ENCODE measurements around the gene ARHGEF4.
A peak's percentile ranks its signal among the peaks of the same experiment; 100 is the strongest.
"Not testable (repeated sequence)": the region's sequence is repeated elsewhere in the genome, so short reads cannot be mapped to it uniquely, and the experiment has no call there.

The ARHGEF4 gene

GRCh38 chr2:130986890-130987493 is 150.3 kb downstream of the ARHGEF4 start:
- DNase-seq, result no peak

- DNase-seq, result peak; percentile 52
Observed at GRCh38 chr2:130987519-130988425, 151.1 kb downstream of the ARHGEF4 start.

GRCh38 chr2:130991446-130991845 is 154.7 kb downstream of the ARHGEF4 start:
- not testable (repeated sequence) for DNase-seq

- DNase-seq, result not testable (repeated sequence)
Observed at GRCh38 chr2:130992003-130992402, 155.3 kb downstream of the ARHGEF4 start.

DNA sequence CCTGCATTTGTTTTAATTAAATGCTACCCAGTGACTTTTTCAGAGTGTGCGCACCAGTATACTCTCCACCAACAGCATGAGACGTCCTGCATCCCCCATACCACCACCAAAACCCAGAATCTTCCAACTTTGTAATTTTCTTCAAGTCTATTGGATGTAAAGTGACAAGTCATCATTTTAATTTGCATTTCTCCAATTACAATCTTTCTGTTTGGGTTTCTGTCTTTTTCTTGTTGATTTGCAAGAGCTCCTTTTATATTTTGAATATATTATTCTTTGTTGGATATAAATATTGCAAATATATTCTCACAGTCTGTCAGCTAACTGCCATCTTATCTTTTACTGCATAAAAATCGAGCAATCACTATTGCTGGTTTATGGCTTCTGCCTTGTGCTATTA is 160.0 kb downstream of the ARHGEF4 start:
- no peak for DNase-seq

GRCh38 chr2:130997198-130997597 is 160.5 kb downstream of the ARHGEF4 start:
- no peak for DNase-seq

- DNase-seq, result no peak
Observed at GRCh38 chr2:130998561-130998960, 161.8 kb downstream of the ARHGEF4 start.

DNA sequence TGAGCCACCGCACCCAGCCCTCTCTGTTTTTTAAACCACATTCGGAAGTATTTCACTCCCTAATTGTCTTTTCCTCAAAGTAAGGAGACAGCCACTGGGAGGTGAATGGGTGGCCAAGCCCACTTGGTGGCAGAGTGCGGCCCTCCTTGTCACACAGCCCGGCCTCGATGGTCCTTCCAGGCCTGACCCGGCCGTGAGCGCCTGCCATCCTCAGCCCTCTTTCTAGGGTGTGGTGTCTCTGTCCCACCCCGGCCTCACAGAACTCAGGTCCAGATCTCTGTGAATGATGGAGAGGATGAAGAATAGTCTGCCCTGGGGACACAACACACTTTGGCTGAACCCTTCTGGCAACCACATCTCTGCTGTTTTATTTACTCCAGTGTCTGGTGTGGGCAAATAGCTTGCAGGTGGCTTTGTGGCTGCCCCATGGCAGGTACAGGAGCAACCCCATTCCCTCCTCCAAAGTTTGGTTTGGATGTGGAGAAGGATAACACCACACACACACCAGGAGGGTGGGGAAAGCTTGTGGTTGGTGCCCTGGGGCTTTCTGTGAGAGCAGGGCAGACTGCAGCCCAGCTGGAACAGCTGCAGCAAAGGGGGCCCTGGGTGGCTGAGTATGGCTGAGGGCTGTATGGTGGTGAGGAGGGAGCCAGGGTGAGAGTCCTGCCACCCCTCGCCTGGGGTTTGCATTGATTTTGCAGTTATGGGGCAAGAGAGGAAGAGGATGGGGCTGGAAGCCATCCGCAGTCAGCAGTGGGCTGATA is 167.9 kb downstream of the ARHGEF4 start:
- no peak for DNase-seq

GRCh38 chr2:131005216-131005935 is 168.7 kb downstream of the ARHGEF4 start:
- no peak for DNase-seq

- no peak for DNase-seq
Observed at GRCh38 chr2:131006561-131006960, 169.8 kb downstream of the ARHGEF4 start.

DNA sequence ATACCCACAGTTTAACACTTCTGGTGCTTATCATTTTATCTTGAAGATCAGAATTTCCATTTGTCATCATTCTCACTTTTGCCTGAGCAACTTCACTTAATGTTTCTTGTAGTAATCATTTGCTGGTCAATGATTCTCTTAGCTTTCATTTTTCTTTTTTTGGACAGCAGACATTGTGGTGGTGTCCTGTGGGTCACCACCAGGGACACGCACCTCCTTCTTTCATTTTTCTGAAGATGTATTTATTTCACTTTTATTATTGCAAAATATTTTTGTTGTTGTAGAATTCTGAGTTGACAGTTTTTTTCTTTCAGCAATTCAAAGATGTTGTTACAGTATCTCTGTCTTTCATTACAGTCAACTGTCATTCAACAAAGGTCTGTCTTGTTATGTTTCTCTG is 172.3 kb downstream of the ARHGEF4 start:
- DNase-seq, result no peak

DNA sequence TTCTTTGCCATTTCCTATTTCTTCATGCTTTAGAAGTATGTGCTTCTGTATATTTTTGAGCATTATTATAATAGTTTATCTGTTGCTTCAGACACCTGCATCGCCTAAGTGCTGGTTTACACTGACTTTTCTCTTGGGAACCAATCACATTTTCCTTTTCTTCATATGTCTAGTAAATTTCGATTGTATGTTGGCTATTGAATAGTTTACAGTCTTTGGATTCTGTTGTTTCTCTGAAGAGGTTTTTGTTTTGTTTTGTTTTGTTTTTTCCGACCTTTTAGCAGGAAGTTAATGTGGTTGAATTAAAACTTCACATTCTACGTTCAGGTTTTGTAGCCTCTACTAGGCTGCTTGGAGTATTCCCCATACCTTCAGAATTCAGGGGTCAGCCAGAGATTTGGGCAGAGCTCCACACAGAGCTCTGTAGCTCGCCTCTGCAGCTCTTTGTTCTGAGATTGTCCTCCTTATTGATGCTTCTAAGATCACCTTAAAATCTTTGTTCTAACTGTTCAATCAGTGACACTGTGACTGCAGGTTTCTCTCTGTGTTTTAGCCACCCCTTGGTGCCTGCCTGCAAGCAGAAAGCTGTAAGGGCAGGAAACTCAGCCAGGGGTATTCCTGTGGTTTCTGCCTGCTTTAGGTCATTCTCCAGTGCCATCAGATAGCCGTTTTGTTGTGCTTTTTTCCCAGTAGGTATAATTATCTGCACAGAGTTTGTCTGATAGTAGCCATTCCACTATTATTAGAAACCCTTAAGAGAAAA is 173.2 kb downstream of the ARHGEF4 start:
- no peak for DNase-seq

DNA sequence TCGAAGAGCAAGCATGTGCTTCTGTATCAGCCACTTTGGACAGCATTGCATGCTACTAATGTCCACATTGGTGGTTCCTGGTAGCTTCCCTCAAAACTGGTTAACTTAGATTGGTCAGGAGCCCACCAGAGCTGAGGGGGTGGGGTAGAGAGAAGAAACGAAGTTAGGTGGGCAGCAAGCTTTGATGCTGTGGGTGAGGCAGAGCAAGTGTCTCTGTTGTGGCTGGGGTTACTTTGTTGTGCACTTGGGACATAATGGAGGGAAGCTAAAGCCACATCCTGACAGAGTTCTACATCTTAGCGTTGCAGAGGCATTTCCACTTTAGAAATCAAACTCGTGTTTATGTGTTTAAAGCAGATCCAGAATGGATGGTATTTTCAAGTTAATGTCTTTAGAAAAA is 173.9 kb downstream of the ARHGEF4 start:
- DNase-seq, result no peak

GRCh38 chr2:131011486-131011885 is 174.8 kb downstream of the ARHGEF4 start:
- no peak for DNase-seq

GRCh38 chr2:131014141-131014540 is 177.4 kb downstream of the ARHGEF4 start:
- DNase-seq, result no peak

DNA sequence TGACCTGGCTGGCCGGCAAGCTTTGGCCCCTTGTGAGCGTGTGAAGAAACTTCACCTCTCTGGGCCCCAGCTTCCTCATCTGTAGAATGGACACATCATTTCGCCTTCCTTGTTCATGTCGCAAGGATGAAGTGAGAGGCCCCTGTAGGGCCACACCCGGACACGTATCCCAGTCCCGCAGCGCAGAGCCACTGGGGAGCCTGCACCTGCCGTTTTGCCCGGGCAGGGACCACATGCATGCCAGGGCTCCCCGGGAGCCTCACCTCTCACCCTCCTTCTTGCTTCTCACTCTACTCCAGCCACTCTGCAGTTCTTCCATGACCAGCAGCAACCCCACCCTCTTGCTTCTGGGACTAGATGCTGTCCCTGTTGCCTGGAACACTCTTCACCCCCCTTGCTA is 179.1 kb downstream of the ARHGEF4 start:
- DNase-seq, result no peak

DNA sequence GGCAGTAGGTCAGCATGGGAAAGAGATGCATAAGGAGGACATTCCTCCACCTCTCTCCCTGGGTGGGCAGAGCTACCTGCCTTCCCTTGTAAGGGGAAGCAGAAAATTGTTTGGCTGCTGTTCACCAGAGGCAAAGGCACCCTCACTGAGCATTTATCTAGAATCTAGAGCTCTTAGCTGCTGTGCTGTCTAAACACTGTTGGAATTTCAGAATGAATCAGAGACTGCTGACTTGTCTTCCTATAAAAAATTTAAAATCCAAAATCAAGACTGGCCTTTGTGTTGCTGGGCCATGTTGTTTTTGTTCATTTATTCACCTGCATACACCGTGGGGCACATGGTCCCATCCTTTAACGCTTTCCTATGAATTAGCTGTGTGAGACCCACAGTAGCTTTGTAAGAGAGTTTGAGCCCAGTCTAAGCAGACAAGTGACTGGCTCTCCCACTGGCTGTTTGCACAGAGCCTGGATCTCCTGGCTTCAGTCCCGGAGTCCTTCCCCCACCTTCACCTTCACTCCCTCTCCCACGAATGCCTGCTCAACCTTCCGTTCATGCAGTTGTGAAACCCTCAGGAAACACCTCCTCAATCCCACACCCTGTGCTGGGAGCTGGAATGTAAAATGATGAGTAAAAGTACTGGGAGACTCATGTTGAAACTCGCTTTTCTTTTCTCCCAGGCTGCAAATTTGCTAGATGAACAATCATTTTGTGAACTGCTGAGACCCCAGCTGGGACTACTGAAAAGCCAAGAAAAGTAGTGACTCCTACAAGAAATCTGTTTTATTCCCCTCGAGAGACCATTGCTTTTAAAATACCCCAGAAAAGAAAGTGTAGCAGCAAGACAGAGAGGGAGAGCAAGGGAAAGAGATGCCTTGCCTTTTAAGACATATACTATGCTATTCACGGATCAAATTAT is 180.4 kb downstream of the ARHGEF4 start:
- DNase-seq, result no peak

DNA sequence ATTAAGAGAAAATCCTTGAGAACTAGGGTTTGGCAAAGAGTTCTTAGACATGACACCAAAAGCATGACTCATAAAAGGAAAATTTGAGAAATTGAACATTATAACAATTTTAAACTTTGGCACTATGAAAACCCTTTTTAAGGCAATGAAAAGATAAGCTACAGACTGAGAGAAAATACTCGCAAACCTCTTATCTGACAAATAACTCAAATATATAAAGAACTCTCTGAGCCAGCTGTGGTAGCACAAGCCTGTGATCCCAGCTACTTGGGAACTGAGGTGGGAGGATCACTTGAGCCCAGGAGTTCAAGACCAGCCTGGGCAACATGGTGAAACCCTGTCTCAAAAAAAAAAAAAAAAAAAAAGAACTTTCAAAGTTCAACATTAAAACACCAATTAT is 186.0 kb downstream of the ARHGEF4 start:
- no peak for DNase-seq

- no peak for DNase-seq
Observed at GRCh38 chr2:131023758-131024157, 187.0 kb downstream of the ARHGEF4 start.

DNA sequence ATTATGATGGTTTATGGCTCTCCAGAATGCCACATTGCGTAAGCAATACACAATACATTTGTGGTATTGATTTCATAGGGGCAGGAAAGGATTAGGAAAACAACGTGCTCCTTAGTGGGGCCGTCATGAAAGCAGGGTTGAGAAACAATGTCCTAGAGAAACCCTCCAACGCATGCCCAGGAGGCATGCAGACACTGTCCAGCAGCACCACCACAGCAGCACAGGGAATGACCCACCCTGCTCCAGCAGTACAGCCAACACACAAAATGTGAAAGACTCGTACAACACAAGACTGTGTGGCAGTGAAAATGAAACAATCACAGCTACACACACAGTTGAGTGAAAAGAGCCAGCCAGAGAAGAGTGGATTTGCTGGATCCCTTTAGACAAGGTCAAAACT is 190.2 kb downstream of the ARHGEF4 start:
- no peak for DNase-seq
